ENCODE data around the gene INTS3.

GRCh38 chr1:153680120-153680403 lies 47.8 kb upstream of the INTS3 start:
- no peak for TF ChIP-seq CTCF (IDR thresholded peaks at IDR 0.05; ENCODE audit: insufficient read depth, low read depth, low read length)
- no peak for TF ChIP-seq EZH2 (IDR thresholded peaks at IDR 0.05; ENCODE audit: insufficient read depth, low read length)
